Heart left ventricle (tissue), 13 donors: ENCODE results near the gene PRSS1.
"Not testable (repeated sequence)": the region's sequence is repeated elsewhere in the genome, so short reads cannot be mapped to it uniquely, and the experiment has no call there.

Experiments
- POLR2A ChIP-seq, 2 donors: fragments of 450-650 bp; IDR thresholded peaks; one replicate each; pipeline ENCODE4 v1.6.1; 2017; ENCODE audit warnings: antibody characterized with exemption in 2 of 2, mild to moderate bottlenecking in 2 of 2, moderate library complexity in 2 of 2
- TF ChIP-seq, protein P1 (sequence below), 12 donors: fragments of 200-600 bp; sonication (generic) in 4 of 12; IDR thresholded peaks; one replicate each; pipeline versions ENCODE4 v1.5.0 to v1.8.0; 2018 to 2022; ENCODE audit warnings: antibody characterized with exemption in 12 of 12, mild to moderate bottlenecking in 5 of 12
- donor health status: ischemic (EF 13 %, LVEDD 7.1; RV severe dilation, severe dysfunction).
- donor health status: DM: no; HTN: yes; CAD: no.
- donor health status: DM: no; HTN: no; CAD: no.
- donor health status: ischemic (EF 25% LVEDD 6.9; RV normal size, moderate dysfunction).
- donor health status: ischemic (EF 25% LVEDD 5.7; RV mildly dilated, moderate dysfunction).
- donor health status: ischemic (EF 35%, LVEDD 5.7; RV mildly dilated, moderate dysfunction).
- donor health status: nonischemic (EF 11% LVEDD 7.7; RV severe dilation, severe dysfunction).
- donor health status: DM: yes; HTN: yes; CAD: no.
- donor health status: PGD.
- donor health status: ischemic (EF 29% LVEDD 5.4; RV normal size, mild dysfunction).
- donor health status: nonischemic (EF 23%, LVEDD 6.1; RV moderate dilation, normal function).

DNA sequence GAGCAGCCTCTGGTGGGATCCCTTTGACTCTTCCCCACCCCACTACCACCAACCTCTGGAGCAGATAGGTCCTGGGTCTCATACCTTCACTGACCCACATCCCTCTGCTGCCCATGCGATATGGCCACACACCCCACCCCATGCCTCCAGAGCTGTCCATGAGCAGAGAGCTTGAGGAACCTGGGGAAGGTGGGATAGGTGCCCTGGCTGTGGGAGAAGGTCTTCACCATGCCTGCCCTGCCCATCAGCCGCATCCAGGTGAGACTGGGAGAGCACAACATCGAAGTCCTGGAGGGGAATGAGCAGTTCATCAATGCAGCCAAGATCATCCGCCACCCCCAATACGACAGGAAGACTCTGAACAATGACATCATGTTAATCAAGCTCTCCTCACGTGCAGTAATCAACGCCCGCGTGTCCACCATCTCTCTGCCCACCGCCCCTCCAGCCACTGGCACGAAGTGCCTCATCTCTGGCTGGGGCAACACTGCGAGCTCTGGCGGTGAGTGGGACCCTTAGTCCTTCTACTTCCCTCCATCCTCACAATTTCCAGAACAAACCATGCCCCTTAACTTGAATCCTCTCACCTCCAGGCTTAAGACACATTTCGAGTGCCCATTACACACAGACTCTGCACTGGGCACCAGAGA lies 2.4 kb downstream of the PRSS1 start:
- TF ChIP-seq, protein P1, sequence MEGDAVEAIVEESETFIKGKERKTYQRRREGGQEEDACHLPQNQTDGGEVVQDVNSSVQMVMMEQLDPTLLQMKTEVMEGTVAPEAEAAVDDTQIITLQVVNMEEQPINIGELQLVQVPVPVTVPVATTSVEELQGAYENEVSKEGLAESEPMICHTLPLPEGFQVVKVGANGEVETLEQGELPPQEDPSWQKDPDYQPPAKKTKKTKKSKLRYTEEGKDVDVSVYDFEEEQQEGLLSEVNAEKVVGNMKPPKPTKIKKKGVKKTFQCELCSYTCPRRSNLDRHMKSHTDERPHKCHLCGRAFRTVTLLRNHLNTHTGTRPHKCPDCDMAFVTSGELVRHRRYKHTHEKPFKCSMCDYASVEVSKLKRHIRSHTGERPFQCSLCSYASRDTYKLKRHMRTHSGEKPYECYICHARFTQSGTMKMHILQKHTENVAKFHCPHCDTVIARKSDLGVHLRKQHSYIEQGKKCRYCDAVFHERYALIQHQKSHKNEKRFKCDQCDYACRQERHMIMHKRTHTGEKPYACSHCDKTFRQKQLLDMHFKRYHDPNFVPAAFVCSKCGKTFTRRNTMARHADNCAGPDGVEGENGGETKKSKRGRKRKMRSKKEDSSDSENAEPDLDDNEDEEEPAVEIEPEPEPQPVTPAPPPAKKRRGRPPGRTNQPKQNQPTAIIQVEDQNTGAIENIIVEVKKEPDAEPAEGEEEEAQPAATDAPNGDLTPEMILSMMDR (IDR thresholded peaks at IDR 0.05): not testable (repeated sequence)
- TF ChIP-seq POLR2A (IDR thresholded peaks at IDR 0.05): not testable (repeated sequence)
